ENCODE data around the gene KCNAB1. TPM values are rescaled to one million over a fixed set of nuclear protein-coding genes. Genes with fewer than 3 reads are reported as not detected.

The KCNAB1 gene
- total and polyA plus RNA-seq, 10 of the 15 experiments (the other 5 are each of a cell fraction or from before 2014, with no cell fraction given), result 0.11 to 0.69 (median 0.43) TPM; not detected in 6

GRCh38 chr3:156149876-156150275, 29.5 kb downstream of the KCNAB1 start:
- 0% methylated on average over 3 of the region's 3 CpGs for WGBS (ENCODE audit: insufficient coverage, insufficient replicate concordance, low lambda C conversion rate, missing lambda C conversion rate)
- no peaks in the 10 kb centered on the region for H4K20me1 ChIP-seq (ENCODE audit: control insufficient read depth, insufficient read depth)
- SMC1A ChIA-PET (ENCODE audit: uncharacterized antibody, unreplicated experiment), result interaction anchor here (0.7 to 6.3 kb wide), 17 partner anchors 11 to 956 kb away, joined by 3 to 84 read pairs (median 4); no protein-coding TSS in a partner anchor
- CTCF ChIA-PET, result interaction anchor here (0.7 to 9.5 kb wide), 30 partner anchors 10 to 1052 kb away, joined by 3 to 205 read pairs (median 4); partner anchors contain the start of gene C3orf33
- no peak; the same call in 2 of the 3 replicates for ATAC-seq
- BruUV-seq (replicated peaks), result no TSS peak
- H3K9me3 ChIP-seq (replicated peaks; ENCODE audit: control insufficient read depth, insufficient read depth, low read length), result no peaks in the 10 kb centered on the region
- no peaks in the 10 kb centered on the region for H3K4me1 ChIP-seq (ENCODE audit: control insufficient read depth, insufficient read depth, low read length)
- POLR2A ChIA-PET, result no interaction called here
- H3K4me3 ChIP-seq, result no peak overlapping the region
- no peak for FAIRE-seq
- intact Hi-C loops (cut with micrococcal nuclease; ENCODE audit: unreplicated experiment) (loop anchor here (1.0 to 5.0 kb wide), 7 partner anchors 232 to 1087 kb away; partner anchors contain the start of gene TIPARP), in situ Hi-C loops (cut with MboI) (loop anchor here (5.0 to 25.0 kb wide), 2 partner anchors 237 to 987 kb away; no protein-coding TSS in a partner anchor)
- H3K9ac ChIP-seq (ENCODE audit: control insufficient read depth, insufficient read depth, low read length), result no peak overlapping the region
- no peak overlapping the region for H3K4me2 ChIP-seq (ENCODE audit: control insufficient read depth, insufficient read depth)
- RAD21 ChIA-PET (ENCODE audit: unreplicated experiment), result interaction anchor here (0.6 to 6.5 kb wide), 16 partner anchors 9 to 673 kb away, joined by 3 to 70 read pairs (median 4); partner anchors contain the start of gene C3orf33
- H3K79me2 ChIP-seq (ENCODE audit: control insufficient read depth, insufficient read depth, low read length), result no peaks in the 10 kb centered on the region
- no peak for DNase-seq (ENCODE audit: low read depth, low spot score)
- H3K27me3 ChIP-seq (replicated peaks in 1 of 2; ENCODE audit: control insufficient read depth in 2 of 2, insufficient read depth in 2 of 2, low read length in 1 of 2), result no peaks in the 10 kb centered on the region
- H3K27ac ChIP-seq (ENCODE audit: control insufficient read depth, insufficient read depth), result no peak overlapping the region
- no peaks in the 10 kb centered on the region for H3K36me3 ChIP-seq (ENCODE audit: control insufficient read depth in 2 of 2, insufficient read depth in 2 of 2, low read length in 1 of 2)
- peak overlapping the region; percentile 55; the same call in 1 of the 2 replicates for H2AFZ ChIP-seq (ENCODE audit: control insufficient read depth, low read depth, low read length)
- TF ChIP-seq E4F1 (IDR thresholded peaks at IDR 0.05; ENCODE audit: borderline replicate concordance, partially characterized antibody) (no peak), TBL1XR1 (IDR thresholded peaks at IDR 0.05; ENCODE audit: low read depth, low read length) (no peak), CEBPZ (IDR thresholded peaks at IDR 0.05; ENCODE audit: low read depth, low read length) (no peak), BHLHE40 (IDR thresholded peaks at IDR 0.05; ENCODE audit: borderline replicate concordance in 1 of 2, low read depth in 2 of 2, low read length in 1 of 2) (no peak), SUZ12 (IDR thresholded peaks at IDR 0.05; ENCODE audit: unreplicated experiment) (no peak), CBX5 (IDR thresholded peaks at IDR 0.05; ENCODE audit: low read depth) (no peak), ATF7 (IDR thresholded peaks at IDR 0.05; ENCODE audit: low read depth) (no peak), USF1 (IDR thresholded peaks at IDR 0.05; ENCODE audit: borderline replicate concordance, extremely low read length, insufficient read depth, low read depth, low read length) (no peak), STAT1 (conservative IDR thresholded peaks at IDR 0.05) (no peak), NRF1 (conservative IDR thresholded peaks at IDR 0.05; ENCODE audit: low read depth, low read length) (no peak), EED (IDR thresholded peaks at IDR 0.05; ENCODE audit: low read depth) (no peak), RFX5 (IDR thresholded peaks at IDR 0.05; ENCODE audit: low read depth, low read length) (no peak)
- TF ChIP-seq, protein P1, sequence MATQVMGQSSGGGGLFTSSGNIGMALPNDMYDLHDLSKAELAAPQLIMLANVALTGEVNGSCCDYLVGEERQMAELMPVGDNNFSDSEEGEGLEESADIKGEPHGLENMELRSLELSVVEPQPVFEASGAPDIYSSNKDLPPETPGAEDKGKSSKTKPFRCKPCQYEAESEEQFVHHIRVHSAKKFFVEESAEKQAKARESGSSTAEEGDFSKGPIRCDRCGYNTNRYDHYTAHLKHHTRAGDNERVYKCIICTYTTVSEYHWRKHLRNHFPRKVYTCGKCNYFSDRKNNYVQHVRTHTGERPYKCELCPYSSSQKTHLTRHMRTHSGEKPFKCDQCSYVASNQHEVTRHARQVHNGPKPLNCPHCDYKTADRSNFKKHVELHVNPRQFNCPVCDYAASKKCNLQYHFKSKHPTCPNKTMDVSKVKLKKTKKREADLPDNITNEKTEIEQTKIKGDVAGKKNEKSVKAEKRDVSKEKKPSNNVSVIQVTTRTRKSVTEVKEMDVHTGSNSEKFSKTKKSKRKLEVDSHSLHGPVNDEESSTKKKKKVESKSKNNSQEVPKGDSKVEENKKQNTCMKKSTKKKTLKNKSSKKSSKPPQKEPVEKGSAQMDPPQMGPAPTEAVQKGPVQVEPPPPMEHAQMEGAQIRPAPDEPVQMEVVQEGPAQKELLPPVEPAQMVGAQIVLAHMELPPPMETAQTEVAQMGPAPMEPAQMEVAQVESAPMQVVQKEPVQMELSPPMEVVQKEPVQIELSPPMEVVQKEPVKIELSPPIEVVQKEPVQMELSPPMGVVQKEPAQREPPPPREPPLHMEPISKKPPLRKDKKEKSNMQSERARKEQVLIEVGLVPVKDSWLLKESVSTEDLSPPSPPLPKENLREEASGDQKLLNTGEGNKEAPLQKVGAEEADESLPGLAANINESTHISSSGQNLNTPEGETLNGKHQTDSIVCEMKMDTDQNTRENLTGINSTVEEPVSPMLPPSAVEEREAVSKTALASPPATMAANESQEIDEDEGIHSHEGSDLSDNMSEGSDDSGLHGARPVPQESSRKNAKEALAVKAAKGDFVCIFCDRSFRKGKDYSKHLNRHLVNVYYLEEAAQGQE (IDR thresholded peaks at IDR 0.05; ENCODE audit: low read depth, low read length), result no peak
